K562 (cell line): ENCODE results near the gene METRN. TPM values are rescaled to one million over a fixed set of nuclear protein-coding genes. Genes with fewer than 3 reads are reported as not detected.

Source experiments
- ATAC-seq: fragments of 200-7000 bp; cut with Tn5 transposase; 3 replicates; pipeline ENCODE4 v1.9.1; 2020; ENCODE audit warnings: moderate library complexity
- BruUV-seq: library from RNA; stranded (reverse); fragments of 400-500 nt; replicated peaks from 2 replicates; lab custom pipeline; 2021; lab: Mats Ljungman, UMichigan
- CTCF ChIA-PET: fragments of 300-600 bp; formaldehyde crosslinking; extraction: SDS; loops from one replicate; lab custom pipeline; 2021; ENCODE audit warnings: low intra/inter-chr PET ratio; lab: Yijun Ruan, JAX
- POLR2A ChIA-PET: fragments of 300-600, 350-650 bp; sonication (Branson Sonifier 250); formaldehyde crosslinking; extraction: SDS; loops from one replicate; lab custom pipeline; 2021; ENCODE audit warnings: antibody characterized with exemption, inconsistent platforms; lab: Yijun Ruan, JAX
- DNase-seq, 4 experiments: peaks; one replicate each; pipeline versions ENCODE4 v3.0.0 to v3.0.0-alpha.2; 2011 to 2018; ENCODE audit warnings: low spot score in 3 of 4, mixed read lengths in 3 of 4; ENCODE audit errors: extremely low read depth in 1 of 4
- FAIRE-seq: peaks from 2 replicates; lab custom pipeline; 2011; peaks lifted over from hg19 to GRCh38; lab: Jason Lieb, UNC
- H2AFZ ChIP-seq: 2 replicates; pipeline ENCODE4 v1.6.0; 2011; ENCODE audit warnings: low read depth, low read length, control low read depth, inconsistent platforms
- H3K27ac ChIP-seq: fragments of 200-600 bp; 3 replicates; pipeline ENCODE4 v1.8.0; 2011; ENCODE audit warnings: low read depth, mild to moderate bottlenecking, control low read depth, inconsistent platforms, low read length, moderate library complexity, mixed read lengths; ENCODE audit errors: extremely low read depth
- H3K27me3 ChIP-seq, 2 experiments: fragments of 300-600 bp in 1 of 2; 2 replicates in 1 of 2; 3 replicates in 1 of 2; pipeline versions ENCODE4 v1.6.0 to v1.8.0; 2011; ENCODE audit warnings: inconsistent platforms in 2 of 2, low read length in 2 of 2, mild to moderate bottlenecking in 1 of 2, mixed read lengths in 1 of 2, moderate library complexity in 1 of 2; ENCODE audit not compliant: control insufficient read depth in 2 of 2, insufficient read depth in 2 of 2
- H3K36me3 ChIP-seq: fragments of 300-600 bp; 3 replicates; pipeline ENCODE4 v1.8.0; 2011; ENCODE audit warnings: mild to moderate bottlenecking, low read length, inconsistent platforms; ENCODE audit not compliant: control insufficient read depth, insufficient read depth
- H3K4me1 ChIP-seq, 2 experiments: fragments of 200-600 bp in 1 of 2; replicated peaks in 1 of 2; 2 replicates in 1 of 2; 3 replicates in 1 of 2; pipeline versions ENCODE4 v1.5.1 to v1.8.0; 2011; ENCODE audit warnings: inconsistent platforms in 2 of 2, low read length in 2 of 2, mild to moderate bottlenecking in 1 of 2, mixed read lengths in 1 of 2, moderate library complexity in 1 of 2; ENCODE audit not compliant: control insufficient read depth in 2 of 2, insufficient read depth in 2 of 2
- H3K4me2 ChIP-seq: 2 replicates; pipeline ENCODE4 v1.6.1; 2011; ENCODE audit warnings: low read length, control low read depth, inconsistent platforms, mixed read lengths; ENCODE audit not compliant: insufficient read depth
- H3K4me3 ChIP-seq: fragments of 200-600 bp; sonication (generic), shearing (Covaris generic); 2 replicates; pipeline ENCODE4 v1.5.1; 2016; ENCODE audit warnings: control low read depth, inconsistent platforms
- H3K79me2 ChIP-seq: fragments of 200-600 bp; 3 replicates; pipeline ENCODE4 v1.8.0; 2011; ENCODE audit warnings: low read length, inconsistent platforms; ENCODE audit not compliant: control insufficient read depth, insufficient read depth
- H3K9ac ChIP-seq, 2 experiments: 2 replicates each; pipeline versions ENCODE4 v1.6.0 to v1.6.1; 2011; ENCODE audit warnings: low read depth in 2 of 2, low read length in 2 of 2, control low read depth in 1 of 2, inconsistent platforms in 1 of 2, mild to moderate bottlenecking in 1 of 2, mixed read lengths in 1 of 2; ENCODE audit not compliant: insufficient read depth in 1 of 2
- H3K9me1 ChIP-seq: one replicate; pipeline ENCODE4 v1.6.0; 2011; ENCODE audit warnings: inconsistent platforms, mild to moderate bottlenecking, low read length, moderate library complexity; ENCODE audit not compliant: control insufficient read depth, insufficient read depth
- H3K9me3 ChIP-seq: replicated peaks from 2 replicates; pipeline ENCODE4 v1.5.1; 2011; ENCODE audit warnings: low read depth, low read length, inconsistent platforms; ENCODE audit not compliant: control insufficient read depth, insufficient read depth
- H4K20me1 ChIP-seq: replicated peaks from 2 replicates; pipeline ENCODE4 v1.6.1; 2011; ENCODE audit warnings: low read length, inconsistent platforms, mixed read lengths; ENCODE audit not compliant: control insufficient read depth, insufficient read depth
- EP300 ChIP-seq: IDR thresholded peaks from 2 replicates; pipeline ENCODE4 v1.6.1; 2012; ENCODE audit warnings: low read length, improper control_type of control experiment
- GABPB2 ChIP-seq: fragments of 250-450 bp; sonication (Bioruptor Pico); conservative IDR thresholded peaks from 2 replicates; pipeline ENCODE4 v1.5.1; 2021; ENCODE audit warnings: mild to moderate bottlenecking
- KLF1 ChIP-seq: fragments of 450-650 bp; IDR thresholded peaks from 2 replicates; pipeline ENCODE4 v1.6.1; 2016; ENCODE audit warnings: missing genetic modification characterization, missing compliant biosample characterization
- MED1 ChIP-seq: sonication (generic); formaldehyde crosslinking; IDR thresholded peaks from 2 replicates; pipeline ENCODE4 v1.8.1; 2023; ENCODE audit warnings: missing genetic modification reagents, borderline replicate concordance
- POLR2G ChIP-seq: fragments of 200-400 bp; formaldehyde crosslinking; IDR thresholded peaks from 2 replicates; pipeline ENCODE4 v1.6.1; 2017; ENCODE audit warnings: low read depth, mild to moderate bottlenecking, antibody characterized with exemption, low read length, moderate library complexity
- RAD21 ChIP-seq, 2 experiments: fragments of 250-450 bp in 1 of 2; fragments of 450-650 bp in 1 of 2; sonication (Bioruptor Pico) in 1 of 2; formaldehyde crosslinking in 1 of 2; IDR thresholded peaks in 1 of 2; conservative IDR thresholded peaks in 1 of 2; 2 replicates each; pipeline versions ENCODE4 v1.4.0 to v1.8.0; 2020 to 2022; ENCODE audit warnings: mild to moderate bottlenecking in 2 of 2, moderate library complexity in 1 of 2
- RBFOX2 ChIP-seq: fragments of 200-400 bp; formaldehyde crosslinking; IDR thresholded peaks from 2 replicates; pipeline ENCODE4 v1.6.1; 2017; ENCODE audit warnings: low read depth, mild to moderate bottlenecking, low read length, moderate library complexity
- RFX5 ChIP-seq: IDR thresholded peaks from 2 replicates; pipeline ENCODE4 v1.6.1; 2011; ENCODE audit warnings: low read depth, mild to moderate bottlenecking, improper control_type of control experiment, low read length
- SREBF2 ChIP-seq: sonication (generic); formaldehyde crosslinking; IDR thresholded peaks from 2 replicates; pipeline ENCODE4 v1.4.0; 2020; ENCODE audit warnings: mild to moderate bottlenecking, missing genetic modification reagents
- TCFL5 ChIP-seq: fragments of 250-450 bp; sonication (Bioruptor Pico); conservative IDR thresholded peaks from 2 replicates; pipeline ENCODE4 v1.6.1; 2021; ENCODE audit warnings: mild to moderate bottlenecking, moderate library complexity, matching md5 sums
- TSC22D4 ChIP-seq: fragments of 450-650 bp; IDR thresholded peaks from 2 replicates; pipeline ENCODE4 v1.6.1; 2016; ENCODE audit warnings: missing genetic modification characterization, missing biosample characterization, control low read depth
- ZBED1 ChIP-seq: IDR thresholded peaks from 2 replicates; pipeline ENCODE4 v1.6.1; 2014
- ZNF785 ChIP-seq: fragments of 250-450 bp; sonication (Bioruptor Pico); IDR thresholded peaks from 2 replicates; pipeline ENCODE4 v1.4.0; 2020; ENCODE audit warnings: mild to moderate bottlenecking
- WGBS: fragments of 100-300 bp; shearing (Covaris generic); methylation state at CpG from one replicate; pipeline ENCODE4 v1.1.6; 2016; ENCODE audit warnings: low coverage, mixed read lengths; ENCODE audit not compliant: insufficient coverage; ENCODE audit errors: missing lambda C conversion rate; 5-methylcytosine and 5-hydroxymethylcytosine counted together
- in situ Hi-C: fragments of 300-500 bp; cut with MboI; formaldehyde crosslinking; loops from 4 replicates; pipeline ENCODE4 v1.15.0; 2018; ENCODE audit warnings: inconsistent platforms, mixed read lengths
- intact Hi-C: fragments of 100-400 bp; cut with micrococcal nuclease; formaldehyde crosslinking; loops from 2 replicates; pipeline ENCODE4 v1.14.2; 2022
- polyA plus RNA-seq, 8 experiments: library from polyadenylated mRNA; depleted of rRNA in 4 of 8; stranded (reverse) in 5 of 8; unstranded in 3 of 8; fragments of >200 nt; fragmentation: Nextera tagmentation in 2 of 8; fragmentation: Illumina TruSeq in 1 of 8; extraction: Ambion mirVana in 2 of 8; extraction: Trizol in 1 of 8; gene quantifications; 2 replicates each; pipeline versions ENCODE4 v1.2.1 to v1.2.3, GENCODE V29; 2011 to 2014; ENCODE audit warnings: inconsistent platforms in 1 of 8, missing spikeins in 1 of 8
- total RNA-seq, 7 experiments: library from RNA; depleted of rRNA in 6 of 7; stranded (reverse); fragments of >200 nt in 6 of 7; fragmentation: Illumina TruSeq in 2 of 7; extraction: Trizol in 2 of 7; gene quantifications; 2 replicates each; pipeline versions ENCODE4 v1.2.1 to v1.2.3, GENCODE V29; 2011 to 2021; ENCODE audit warnings: low replicate concordance in 1 of 7
- TF ChIP-seq, protein P1 (sequence below): sonication (generic); formaldehyde crosslinking; IDR thresholded peaks from 2 replicates; pipeline ENCODE4 v1.8.1; 2023; ENCODE audit warnings: mild to moderate bottlenecking, missing genetic modification reagents

METRN gene
- total and polyA plus RNA-seq, 9 of the 15 experiments (the other 6 are each of a cell fraction or from before 2014, with no cell fraction given): 0.20 to 89.8 (median 15.4) TPM

DNA sequence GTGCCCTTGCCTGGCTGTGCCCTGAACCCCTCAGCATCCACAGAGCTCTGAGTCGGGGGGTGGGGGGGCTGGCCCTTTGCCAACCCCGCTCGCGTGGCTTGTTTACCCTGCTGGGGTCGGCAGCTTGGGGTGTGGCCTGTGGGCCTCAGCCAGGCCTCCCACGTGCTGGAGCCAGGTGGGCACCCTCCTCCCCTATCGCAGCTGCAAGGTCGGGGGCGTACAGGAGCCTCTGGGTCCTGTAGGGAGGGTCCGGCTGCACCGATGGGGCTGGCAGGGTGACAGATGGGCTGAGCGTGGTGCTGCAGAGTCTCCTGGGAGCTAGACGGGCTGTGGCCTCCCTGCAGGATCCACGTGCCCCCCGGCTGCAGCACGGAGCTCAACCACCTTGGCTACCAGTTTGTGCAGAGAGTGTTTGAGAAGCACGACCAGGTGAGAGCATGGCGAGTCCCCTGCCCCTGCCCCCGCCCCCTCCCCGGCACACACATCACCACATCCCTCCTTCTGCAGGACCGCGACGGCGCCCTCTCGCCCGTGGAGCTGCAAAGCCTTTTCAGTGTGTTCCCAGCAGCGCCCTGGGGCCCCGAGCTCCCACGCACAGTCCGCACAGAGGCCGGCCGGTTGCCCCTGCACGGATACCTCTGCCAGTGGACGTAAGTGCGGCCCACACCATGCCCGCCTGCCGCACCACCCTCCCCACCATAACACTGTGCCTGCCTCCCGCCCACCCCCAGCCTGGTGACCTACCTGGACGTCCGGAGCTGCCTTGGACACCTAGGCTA lies 43.4 kb upstream of the METRN start:
- no peak for ATAC-seq
- intact Hi-C loops: no loop called here
- Histone ChIP-seq H3K9me3 (no peaks in the 10 kb centered on the region), H3K27ac (no peak overlapping the region), H3K9ac (peak overlapping the region in 1 of 2 experiments; percentile 52; a peak in 2 of 4 replicates), H3K9me1 (no peaks in the 10 kb centered on the region), H2AFZ (no peak overlapping the region), H3K4me3 (no peak overlapping the region), H4K20me1 (0 out of 2 replicates have a peak, but pooled peaks cover 4% of the 10 kb centered on the region), H3K27me3 (no peaks in the 10 kb centered on the region), H3K4me2 (no peak overlapping the region), H3K36me3 (peaks cover 60% of the 10 kb centered on the region), H3K79me2 (peaks cover 28% of the 10 kb centered on the region), H3K4me1 (peaks cover 24 to 98% of the 10 kb centered on the region in 2 experiments)
- DNase-seq: no peak
- BruUV-seq: no TSS peak
- FAIRE-seq: no peak
- in situ Hi-C loops: loop anchor here (10.0 kb wide), 1 partner anchor 277 kb away; the partner anchor contains the start of gene NME4
- ChIA-PET POLR2A (interaction anchor here (1.1 kb wide), 1 partner anchor 83 kb away, joined by 3 read pairs; no protein-coding TSS in a partner anchor), CTCF (no interaction called here)
- WGBS: 90% methylated on average over 28 of the region's 40 CpGs
- TF ChIP-seq ZNF785 (CRISPR knock-in tag): no peak
- TF ChIP-seq, protein P1, sequence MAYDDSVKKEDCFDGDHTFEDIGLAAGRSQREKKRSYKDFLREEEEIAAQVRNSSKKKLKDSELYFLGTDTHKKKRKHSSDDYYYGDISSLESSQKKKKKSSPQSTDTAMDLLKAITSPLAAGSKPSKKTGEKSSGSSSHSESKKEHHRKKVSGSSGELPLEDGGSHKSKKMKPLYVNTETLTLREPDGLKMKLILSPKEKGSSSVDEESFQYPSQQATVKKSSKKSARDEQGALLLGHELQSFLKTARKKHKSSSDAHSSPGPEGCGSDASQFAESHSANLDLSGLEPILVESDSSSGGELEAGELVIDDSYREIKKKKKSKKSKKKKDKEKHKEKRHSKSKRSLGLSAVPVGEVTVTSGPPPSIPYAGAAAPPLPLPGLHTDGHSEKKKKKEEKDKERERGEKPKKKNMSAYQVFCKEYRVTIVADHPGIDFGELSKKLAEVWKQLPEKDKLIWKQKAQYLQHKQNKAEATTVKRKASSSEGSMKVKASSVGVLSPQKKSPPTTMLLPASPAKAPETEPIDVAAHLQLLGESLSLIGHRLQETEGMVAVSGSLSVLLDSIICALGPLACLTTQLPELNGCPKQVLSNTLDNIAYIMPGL: no peak
- no peak for TF ChIP-seq GABPB2
- no peak for TF ChIP-seq SREBF2 (CRISPR knock-in tag)
- TF ChIP-seq RBFOX2: peak; percentile 39
- peak; percentile 26 for TF ChIP-seq POLR2G
- no peak for TF ChIP-seq EP300
- no peak for TF ChIP-seq TCFL5 (CRISPR knock-in tag)
- TF ChIP-seq RAD21 (CRISPR knock-in tag; conservative IDR thresholded peaks at IDR 0.05 in 1 of 2, IDR thresholded peaks at IDR 0.05 in 1 of 2): no peak
- TF ChIP-seq ZBED1: no peak
- no peak for TF ChIP-seq MED1
- TF ChIP-seq RFX5: no peak
- no peak for TF ChIP-seq KLF1 (tag)
- no peak for TF ChIP-seq TSC22D4 (tag)
